GM12865 (cell line): ENCODE results near the gene SIAH3.

ENCODE experiments used
- DNase-seq: peaks from one replicate; pipeline ENCODE4 v3.0.0; 2010; ENCODE audit warnings: low read depth
- H3K4me3 ChIP-seq: 2 replicates; pipeline ENCODE4 v1.5.1; 2011; ENCODE audit warnings: mild to moderate bottlenecking, low read depth, low read length, control low read depth
- CTCF ChIP-seq: IDR thresholded peaks from 2 replicates; pipeline ENCODE4 v1.5.1; 2011; ENCODE audit warnings: low read length, control low read depth, low read depth, inconsistent platforms; ENCODE audit not compliant: insufficient read depth; ENCODE audit errors: missing control alignments

The SIAH3 gene

GRCh38 chr13:45889590-45890243, 38.2 kb upstream of the SIAH3 start:
- no peak overlapping the region for H3K4me3 ChIP-seq
- DNase-seq = no peak
- TF ChIP-seq CTCF = no peak

- TF ChIP-seq CTCF = no peak
- no peak for DNase-seq
- H3K4me3 ChIP-seq = no peak overlapping the region
Observed at GRCh38 chr13:45886466-45886865, 34.9 kb upstream of the SIAH3 start.

GRCh38 chr13:45885194-45885593, 33.6 kb upstream of the SIAH3 start:
- DNase-seq = no peak
- no peak overlapping the region for H3K4me3 ChIP-seq
- no peak for TF ChIP-seq CTCF

- DNase-seq = no peak
Observed at GRCh38 chr13:45882626-45883025, 31.1 kb upstream of the SIAH3 start.

GRCh38 chr13:45881353-45881752, 29.8 kb upstream of the SIAH3 start:
- TF ChIP-seq CTCF = no peak
- no peak for DNase-seq
- no peak overlapping the region for H3K4me3 ChIP-seq

More at GRCh38 chr13:45882626-45883025, 31.1 kb upstream of the SIAH3 start:
- no peak overlapping the region for H3K4me3 ChIP-seq
- no peak for TF ChIP-seq CTCF

- TF ChIP-seq CTCF = no peak
- DNase-seq = no peak
- H3K4me3 ChIP-seq = no peak overlapping the region
Observed at GRCh38 chr13:45880242-45880641, 28.7 kb upstream of the SIAH3 start.

GRCh38 chr13:45879666-45880065, 28.1 kb upstream of the SIAH3 start:
- no peak overlapping the region for H3K4me3 ChIP-seq
- peak; percentile 31 for DNase-seq
- peak; percentile 42 for TF ChIP-seq CTCF
